Natural killer cell (primary cell): ENCODE results near the gene SORBS2. TPM values are rescaled to one million over a fixed set of nuclear protein-coding genes. Genes with fewer than 3 reads are reported as not detected.

Experiments used
- ATAC-seq, 3 donors: fragments of 150-1000 bp in 2 of 3; fragments of 200-7000 bp in 1 of 3; cut with Tn5 transposase; 1 replicate in 1 of 3; 2 replicates in 2 of 3; pipeline ENCODE4 v1.10.0; 2021; ENCODE audit warnings: mild to moderate bottlenecking in 2 of 3, moderate library complexity in 2 of 3
- DNase-seq, 2 donors: peaks; one replicate each; pipeline versions ENCODE4 v3.0.0 to v3.0.0-alpha.2; 2013 to 2021; ENCODE audit warnings: mixed read lengths in 1 of 2
- H3K27ac ChIP-seq: one replicate; pipeline ENCODE4 v1.5.1; 2013; ENCODE audit warnings: mild to moderate bottlenecking, low read length
- H3K27me3 ChIP-seq: one replicate; pipeline ENCODE4 v1.6.1; 2013; ENCODE audit warnings: low read length; ENCODE audit not compliant: control insufficient read depth, insufficient read depth
- H3K36me3 ChIP-seq: one replicate; pipeline ENCODE4 v1.6.1; 2013; ENCODE audit warnings: low read length; ENCODE audit not compliant: control insufficient read depth, insufficient read depth
- H3K4me1 ChIP-seq: one replicate; pipeline ENCODE4 v1.6.1; 2013; ENCODE audit warnings: low read length; ENCODE audit not compliant: control insufficient read depth, insufficient read depth
- H3K4me3 ChIP-seq: one replicate; pipeline ENCODE4 v1.5.1; 2013; ENCODE audit warnings: low read length
- H3K9me3 ChIP-seq: one replicate; pipeline ENCODE4 v1.6.1; 2013; ENCODE audit warnings: low read length; ENCODE audit not compliant: control insufficient read depth, insufficient read depth
- H3K27ac Mint-ChIP-seq, 2 donors: one replicate each; pipeline ENCODE4 v1.8.0; 2022; ENCODE audit warnings: mild to moderate bottlenecking in 2 of 2, mixed read lengths in 2 of 2, moderate library complexity in 1 of 2
- H3K27me3 Mint-ChIP-seq, 2 donors: one replicate each; pipeline ENCODE4 v1.8.0; 2022; ENCODE audit warnings: low read depth in 2 of 2, mixed read lengths in 2 of 2
- H3K36me3 Mint-ChIP-seq: one replicate; pipeline ENCODE4 v1.8.0; 2022; ENCODE audit warnings: mixed read lengths
- H3K4me1 Mint-ChIP-seq, 2 donors: one replicate each; pipeline ENCODE4 v1.8.0; 2022; ENCODE audit warnings: mixed read lengths in 2 of 2
- H3K4me3 Mint-ChIP-seq: one replicate; pipeline ENCODE4 v1.8.0; 2022; ENCODE audit warnings: mild to moderate bottlenecking, moderate library complexity, mixed read lengths
- H3K9me3 Mint-ChIP-seq, 2 donors: one replicate each; pipeline ENCODE4 v1.8.0; 2022; ENCODE audit warnings: mixed read lengths in 2 of 2
- WGBS: methylation state at CpG from one replicate; pipeline ENCODE4 v1.1.7; 2013; ENCODE audit warnings: missing lambda C conversion rate; ENCODE audit not compliant: insufficient coverage; 5-methylcytosine and 5-hydroxymethylcytosine counted together
- intact Hi-C: fragments of 100-400 bp; cut with micrococcal nuclease; formaldehyde crosslinking; loops from one replicate; pipeline ENCODE4 v1.14.2; 2022
- total RNA-seq, 4 donors: library from RNA; stranded (reverse); fragments of 120-200 nt in 1 of 4; gene quantifications; one replicate each; pipeline versions ENCODE4 v1.2.3 to v1.2.4, GENCODE V29; 2013 to 2022
- TF ChIP-seq, protein P1 (sequence below): fragments of 200-600 bp; IDR thresholded peaks from one replicate; pipeline ENCODE4 v1.8.0; 2022; ENCODE audit warnings: antibody characterized with exemption

Gene SORBS2
- total RNA-seq, 3 donors from 2014 or later (not counting 1 experiment from before 2014, with no cell fraction given), result 10.2 to 15.6 (median 13.5) TPM

DNA sequence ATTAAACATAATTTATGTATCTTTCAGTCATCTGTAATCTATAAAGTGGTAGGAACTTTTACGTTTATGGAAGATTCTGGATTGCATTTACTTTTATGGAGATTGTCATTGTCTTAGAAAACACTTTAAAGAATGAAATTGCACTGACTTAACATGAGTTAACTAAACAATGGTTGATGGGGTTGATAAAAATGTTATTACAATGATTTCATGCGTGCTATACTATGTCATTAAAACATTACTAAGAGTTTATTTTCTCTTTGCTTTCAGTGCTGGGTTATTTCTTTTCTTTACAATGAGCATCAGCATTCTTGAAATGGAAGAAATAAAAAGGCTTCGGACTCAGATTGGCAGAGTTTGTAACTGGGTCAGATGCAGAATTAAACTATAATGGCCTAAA is 209.6 kb downstream of the SORBS2 start:
- Histone ChIP-seq H3K4me1 (no peaks in the 10 kb centered on the region), H3K4me3 (no peak overlapping the region), H3K27me3 (no peaks in the 10 kb centered on the region), H3K36me3 (no peaks in the 10 kb centered on the region), H3K9me3 (no peaks in the 10 kb centered on the region), H3K27ac (no peak overlapping the region)
- H3K9me3 Mint-ChIP-seq, result no peaks in the 10 kb centered on the region
- ATAC-seq (no peak), DNase-seq (no peak)
- 100% methylated on average over 1 of the region's 3 CpGs for WGBS
- H3K27ac Mint-ChIP-seq, result no peak overlapping the region
- H3K4me1 Mint-ChIP-seq, result peaks cover 0 to 5% of the 10 kb centered on the region in 2 donors
- H3K27me3 Mint-ChIP-seq, result peaks cover 0 to 5% of the 10 kb centered on the region in 2 donors
- TF ChIP-seq, protein P1, sequence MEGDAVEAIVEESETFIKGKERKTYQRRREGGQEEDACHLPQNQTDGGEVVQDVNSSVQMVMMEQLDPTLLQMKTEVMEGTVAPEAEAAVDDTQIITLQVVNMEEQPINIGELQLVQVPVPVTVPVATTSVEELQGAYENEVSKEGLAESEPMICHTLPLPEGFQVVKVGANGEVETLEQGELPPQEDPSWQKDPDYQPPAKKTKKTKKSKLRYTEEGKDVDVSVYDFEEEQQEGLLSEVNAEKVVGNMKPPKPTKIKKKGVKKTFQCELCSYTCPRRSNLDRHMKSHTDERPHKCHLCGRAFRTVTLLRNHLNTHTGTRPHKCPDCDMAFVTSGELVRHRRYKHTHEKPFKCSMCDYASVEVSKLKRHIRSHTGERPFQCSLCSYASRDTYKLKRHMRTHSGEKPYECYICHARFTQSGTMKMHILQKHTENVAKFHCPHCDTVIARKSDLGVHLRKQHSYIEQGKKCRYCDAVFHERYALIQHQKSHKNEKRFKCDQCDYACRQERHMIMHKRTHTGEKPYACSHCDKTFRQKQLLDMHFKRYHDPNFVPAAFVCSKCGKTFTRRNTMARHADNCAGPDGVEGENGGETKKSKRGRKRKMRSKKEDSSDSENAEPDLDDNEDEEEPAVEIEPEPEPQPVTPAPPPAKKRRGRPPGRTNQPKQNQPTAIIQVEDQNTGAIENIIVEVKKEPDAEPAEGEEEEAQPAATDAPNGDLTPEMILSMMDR, result no peak
- no peak overlapping the region for H3K4me3 Mint-ChIP-seq
- no peaks in the 10 kb centered on the region for H3K36me3 Mint-ChIP-seq
- intact Hi-C loops, result no loop called here

DNA sequence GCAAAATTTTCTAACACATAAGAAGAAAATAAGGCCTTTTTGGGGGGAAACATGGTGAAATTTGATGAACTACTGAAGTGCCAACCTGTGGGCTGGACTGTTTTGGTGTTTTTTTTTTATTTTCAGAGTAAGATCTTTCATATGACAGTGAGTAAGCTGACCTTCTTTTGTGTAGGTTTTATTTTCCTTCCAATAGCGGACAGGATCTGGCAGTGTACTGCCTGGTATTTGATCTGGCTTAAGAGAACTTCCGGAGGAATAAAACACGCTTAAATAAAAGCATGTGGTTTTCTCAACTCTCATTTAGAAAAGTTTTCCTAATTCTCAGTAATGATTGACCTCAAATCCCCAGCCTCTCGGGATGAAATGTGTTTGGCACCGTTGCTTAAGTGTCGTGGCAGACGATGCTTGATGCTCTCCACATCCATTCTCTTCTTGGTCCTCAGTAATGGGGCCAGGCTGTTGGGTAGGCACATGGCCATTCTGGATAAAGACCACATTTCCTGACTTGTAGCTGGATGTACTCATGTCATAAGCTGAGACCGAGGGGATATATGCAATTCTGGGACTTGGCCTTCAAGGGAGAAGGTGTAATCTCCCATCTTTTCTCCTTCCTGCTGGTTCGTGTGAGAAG is 211.1 kb downstream of the SORBS2 start:
- Mint-ChIP-seq H3K9me3 (no peaks in the 10 kb centered on the region), H3K36me3 (no peaks in the 10 kb centered on the region), H3K4me1 (peaks cover 0 to 5% of the 10 kb centered on the region in 2 donors), H3K27ac (no peak overlapping the region), H3K4me3 (no peak overlapping the region), H3K27me3 (peaks cover 0 to 8% of the 10 kb centered on the region in 2 donors)
- intact Hi-C loops, result no loop called here
- Histone ChIP-seq H3K36me3 (no peaks in the 10 kb centered on the region), H3K4me1 (no peaks in the 10 kb centered on the region), H3K4me3 (no peak overlapping the region), H3K27ac (no peak overlapping the region), H3K27me3 (no peaks in the 10 kb centered on the region), H3K9me3 (no peaks in the 10 kb centered on the region)
- DNase-seq (no peak), ATAC-seq (no peak)
- TF ChIP-seq, protein P1, result no peak
- WGBS, result 85% methylated on average over 9 of the region's 9 CpGs

DNA sequence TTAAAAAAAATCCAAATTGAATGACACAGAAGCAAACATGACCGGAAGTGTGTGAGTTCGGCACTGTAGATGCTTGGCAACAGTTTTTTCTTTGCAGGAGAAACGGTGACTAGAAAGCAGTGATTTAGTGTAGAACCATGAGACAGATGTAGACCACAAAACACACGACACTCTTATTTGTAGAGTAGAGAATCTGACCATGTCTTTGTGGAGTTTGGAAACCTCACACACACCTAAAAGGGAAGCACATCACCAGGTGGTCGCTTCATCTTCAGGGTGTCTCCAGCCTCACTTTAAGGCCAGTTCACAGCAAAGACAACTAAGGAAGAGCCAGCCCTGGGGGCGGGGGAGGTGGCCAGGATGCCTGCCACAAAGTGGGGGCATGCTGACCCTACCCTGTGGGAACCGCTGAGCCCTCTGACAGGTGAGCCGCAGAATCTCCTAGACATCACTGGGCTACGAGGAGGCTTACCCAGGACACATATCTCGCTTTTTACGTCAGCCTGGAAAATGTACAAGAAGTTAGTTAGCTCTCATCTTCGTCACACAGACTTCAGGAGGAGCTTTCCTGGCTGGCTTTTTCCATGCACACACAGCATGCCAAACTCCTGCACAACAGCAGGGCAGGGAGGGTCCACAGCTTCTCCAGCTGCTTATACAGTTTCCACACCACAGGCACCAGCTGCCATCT is 212.3 kb downstream of the SORBS2 start:
- H3K27ac Mint-ChIP-seq, result no peak overlapping the region
- Histone ChIP-seq H3K4me3 (no peak overlapping the region), H3K9me3 (no peaks in the 10 kb centered on the region), H3K27ac (no peak overlapping the region), H3K36me3 (no peaks in the 10 kb centered on the region), H3K27me3 (no peaks in the 10 kb centered on the region), H3K4me1 (no peaks in the 10 kb centered on the region)
- intact Hi-C loops, result loop anchor here (5.0 kb wide), 1 partner anchor 557 kb away; no protein-coding TSS in a partner anchor
- ATAC-seq, result no peak
- peaks cover 0 to 5% of the 10 kb centered on the region in 2 donors for H3K4me1 Mint-ChIP-seq
- H3K9me3 Mint-ChIP-seq, result no peaks in the 10 kb centered on the region
- no peaks in the 10 kb centered on the region for H3K36me3 Mint-ChIP-seq
- no peak for DNase-seq
- 83% methylated on average over 11 of the region's 12 CpGs for whole genome bisulfite sequencing
- no peak overlapping the region for H3K4me3 Mint-ChIP-seq
- TF ChIP-seq, protein P1, result no peak
- peaks cover 0 to 8% of the 10 kb centered on the region in 2 donors for H3K27me3 Mint-ChIP-seq
